ENCODE measurements around the gene MRPS31.

DNA sequence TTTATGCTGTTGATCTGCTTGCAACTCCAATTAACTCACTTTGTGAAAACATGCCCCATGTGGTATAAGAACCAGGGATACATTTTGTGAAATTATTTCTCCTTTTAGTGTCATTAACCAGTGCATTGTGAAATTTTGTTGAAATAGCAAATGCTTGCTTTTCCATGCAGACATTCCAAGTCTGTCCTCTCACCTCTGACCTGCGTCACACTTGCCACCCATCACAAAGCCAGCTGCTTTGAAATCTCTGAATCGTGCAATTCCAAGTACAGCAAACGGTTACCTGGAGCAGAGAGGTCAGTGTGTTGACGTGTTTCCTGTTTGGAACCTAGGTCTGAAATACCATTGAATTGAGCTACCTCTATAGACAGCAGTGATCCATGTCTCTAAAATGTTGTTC is 13.6 kb upstream of the MRPS31 start:
- no peak for TF ChIP-seq POLR2AphosphoS5 (IDR thresholded peaks at IDR 0.05)
- TF ChIP-seq POLR2A (IDR thresholded peaks at IDR 0.05), result no peak
- TF ChIP-seq, protein P1, sequence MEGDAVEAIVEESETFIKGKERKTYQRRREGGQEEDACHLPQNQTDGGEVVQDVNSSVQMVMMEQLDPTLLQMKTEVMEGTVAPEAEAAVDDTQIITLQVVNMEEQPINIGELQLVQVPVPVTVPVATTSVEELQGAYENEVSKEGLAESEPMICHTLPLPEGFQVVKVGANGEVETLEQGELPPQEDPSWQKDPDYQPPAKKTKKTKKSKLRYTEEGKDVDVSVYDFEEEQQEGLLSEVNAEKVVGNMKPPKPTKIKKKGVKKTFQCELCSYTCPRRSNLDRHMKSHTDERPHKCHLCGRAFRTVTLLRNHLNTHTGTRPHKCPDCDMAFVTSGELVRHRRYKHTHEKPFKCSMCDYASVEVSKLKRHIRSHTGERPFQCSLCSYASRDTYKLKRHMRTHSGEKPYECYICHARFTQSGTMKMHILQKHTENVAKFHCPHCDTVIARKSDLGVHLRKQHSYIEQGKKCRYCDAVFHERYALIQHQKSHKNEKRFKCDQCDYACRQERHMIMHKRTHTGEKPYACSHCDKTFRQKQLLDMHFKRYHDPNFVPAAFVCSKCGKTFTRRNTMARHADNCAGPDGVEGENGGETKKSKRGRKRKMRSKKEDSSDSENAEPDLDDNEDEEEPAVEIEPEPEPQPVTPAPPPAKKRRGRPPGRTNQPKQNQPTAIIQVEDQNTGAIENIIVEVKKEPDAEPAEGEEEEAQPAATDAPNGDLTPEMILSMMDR (IDR thresholded peaks at IDR 0.05), result no peak

Measured in suprapubic skin (tissue), 4 donors.